Forelimb muscle (tissue), 1 donor: Measurements from ENCODE around the gene RAB3IP. TPM values are rescaled to one million over a fixed set of nuclear protein-coding genes. Genes with fewer than 3 reads are reported as not detected.

Source experiments
- DNase-seq: peaks from one replicate; pipeline ENCODE4 v3.0.0-alpha.2; 2013; ENCODE audit warnings: low read depth
- polyA plus RNA-seq: library from polyadenylated mRNA; unstranded; fragments of 120-200 nt; gene quantifications from one replicate; pipeline ENCODE4 v1.2.1, GENCODE V29; 2013; ENCODE audit not compliant: insufficient read length

RAB3IP gene
- 9.2 TPM for polyA plus RNA-seq

DNA sequence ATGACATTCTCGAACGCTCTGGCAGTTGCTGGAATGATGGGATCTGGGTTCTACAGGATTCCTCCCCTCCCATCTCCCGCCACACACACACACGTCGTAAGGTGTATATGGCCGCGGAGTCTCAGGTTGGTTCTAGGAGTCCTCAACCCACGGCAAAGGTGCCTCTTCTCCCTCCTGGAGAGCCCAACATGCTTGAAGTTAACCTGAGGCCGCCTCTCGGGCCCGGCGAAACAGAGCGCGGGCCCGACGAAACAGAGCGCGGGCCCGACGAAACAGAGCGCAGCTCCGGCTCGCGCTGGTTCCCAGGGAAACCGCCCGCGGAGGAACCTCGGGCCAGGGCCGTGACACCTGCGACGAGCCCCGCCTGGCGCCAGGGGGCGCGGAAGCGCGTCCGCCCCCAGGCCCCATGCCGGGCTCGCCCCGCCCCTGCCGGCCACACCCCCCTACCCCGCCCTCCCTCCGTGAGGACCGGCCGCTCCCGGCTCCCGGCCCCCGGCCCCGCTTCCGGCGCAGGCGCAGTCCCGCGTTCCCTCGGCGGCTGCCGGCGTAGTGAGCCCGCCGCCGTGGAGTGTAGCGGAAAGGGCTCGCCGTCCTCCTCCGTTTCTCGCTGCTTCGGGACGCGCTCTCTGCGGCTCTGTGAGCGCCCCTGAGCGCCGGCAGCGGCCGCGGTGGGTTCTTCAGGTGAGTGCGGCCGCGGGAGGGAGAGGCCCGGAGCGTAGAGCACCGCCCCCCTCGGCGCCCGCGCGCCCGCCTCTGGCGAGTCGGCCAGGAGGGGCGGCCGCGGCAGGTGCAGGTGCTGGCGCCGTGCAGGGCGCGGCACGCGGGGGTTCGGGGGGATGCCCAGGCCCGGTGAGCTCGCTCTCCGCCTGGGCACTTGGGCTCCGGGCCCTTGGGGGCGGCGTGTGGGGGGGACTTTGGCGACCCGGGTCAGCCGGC lies at the start of gene RAB3IP:
Gene RAB3IP, plus strand, starts transcription at position 510 of the 936 bp plus-strand sequence. CDS start 16,549 bp downstream, outside the sequence.
- peak; percentile 32 for DNase-seq

DNA sequence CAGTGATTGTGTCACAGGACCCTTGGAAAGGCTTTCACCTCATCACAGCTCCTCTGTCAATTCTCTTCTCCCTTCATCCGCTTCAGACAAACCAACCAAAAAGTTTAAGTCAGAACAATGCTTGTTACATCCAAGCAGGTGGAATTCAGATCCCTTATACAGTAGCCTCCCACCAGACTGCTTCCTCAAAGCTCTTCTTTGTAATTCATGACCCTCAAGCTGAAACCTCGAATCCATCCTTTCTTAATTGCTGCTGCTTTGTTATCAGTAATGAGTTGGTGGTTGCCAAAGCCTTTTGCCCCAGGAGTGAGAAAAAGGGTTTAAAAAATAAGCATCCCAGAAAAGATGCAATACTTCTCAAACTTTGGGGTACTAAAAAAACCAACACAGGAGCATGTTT lies 49.0 kb upstream of the RAB3IP start:
- DNase-seq, result no peak

DNA sequence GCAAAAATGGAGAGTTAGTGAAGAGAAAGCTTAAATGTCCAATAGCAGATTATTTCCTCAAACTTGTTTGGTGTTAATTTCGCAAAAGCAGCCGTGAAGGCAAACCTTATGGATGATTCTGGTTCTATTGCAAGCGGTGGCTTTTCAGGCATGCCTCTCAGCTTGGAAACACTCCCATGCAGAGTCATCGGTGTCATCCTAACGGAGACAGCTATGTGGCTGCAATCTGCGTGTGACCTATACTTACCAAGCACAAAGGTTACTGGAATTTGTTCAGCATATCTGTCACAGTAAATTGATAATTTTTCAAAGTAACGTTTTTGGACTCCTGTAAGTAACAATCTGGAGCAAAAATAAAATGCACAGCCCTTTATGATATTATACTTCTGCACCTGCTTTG lies 44.5 kb upstream of the RAB3IP start:
- DNase-seq, result no peak

DNA sequence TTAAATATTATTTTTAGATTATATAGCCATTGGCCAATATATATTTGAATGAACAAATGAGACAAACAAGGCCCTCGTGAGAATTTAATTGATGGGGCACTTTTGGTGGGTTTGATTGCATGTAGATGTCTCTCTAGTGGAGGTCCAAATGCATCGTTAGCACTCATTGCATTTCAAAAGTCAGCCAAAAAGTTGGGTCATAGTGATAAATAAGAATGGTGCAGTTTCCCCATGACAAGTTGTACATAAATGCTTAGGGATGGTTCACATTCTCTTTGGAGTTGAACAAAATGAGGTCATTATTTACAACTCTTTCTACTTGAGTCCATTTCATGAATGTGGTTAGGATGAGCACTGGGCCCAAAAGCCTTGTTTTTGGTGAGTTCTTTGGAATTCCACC lies 40.6 kb upstream of the RAB3IP start:
- no peak for DNase-seq

GRCh38 chr12:69698769-69699540 lies 39.7 kb upstream of the RAB3IP start, which contains the start of gene BEST3:
BEST3 (minus strand) TSS chr12:69699303; CDS start chr12:69697798, 1,505 bp downstream.
- DNase-seq, result no peak

DNA sequence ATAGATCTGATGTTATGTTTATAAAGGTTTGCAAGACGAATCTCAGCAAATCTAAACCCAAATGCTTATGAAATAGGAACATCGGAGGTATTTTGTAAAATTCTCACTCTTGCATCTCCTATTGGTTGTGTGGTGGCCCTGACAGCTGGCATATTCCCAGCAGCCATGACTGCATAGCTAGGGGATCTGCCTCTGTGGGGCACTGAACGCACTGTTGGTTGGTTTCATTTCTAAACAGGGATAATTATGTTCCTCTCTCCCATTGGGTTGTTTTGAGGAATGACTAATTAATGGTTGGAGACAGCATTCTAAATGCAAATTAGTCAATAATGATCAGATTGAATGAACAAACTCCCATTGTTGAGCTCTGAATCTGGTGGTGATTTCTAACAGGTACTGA lies 36.8 kb upstream of the RAB3IP start:
- no peak for DNase-seq

GRCh38 chr12:69703146-69703642 lies 35.5 kb upstream of the RAB3IP start:
- no peak for DNase-seq

- no peak for DNase-seq
Observed at GRCh38 chr12:69704357-69704756, 34.3 kb upstream of the RAB3IP start.

- no peak for DNase-seq
Observed at GRCh38 chr12:69708649-69709048, 30.0 kb upstream of the RAB3IP start.

DNA sequence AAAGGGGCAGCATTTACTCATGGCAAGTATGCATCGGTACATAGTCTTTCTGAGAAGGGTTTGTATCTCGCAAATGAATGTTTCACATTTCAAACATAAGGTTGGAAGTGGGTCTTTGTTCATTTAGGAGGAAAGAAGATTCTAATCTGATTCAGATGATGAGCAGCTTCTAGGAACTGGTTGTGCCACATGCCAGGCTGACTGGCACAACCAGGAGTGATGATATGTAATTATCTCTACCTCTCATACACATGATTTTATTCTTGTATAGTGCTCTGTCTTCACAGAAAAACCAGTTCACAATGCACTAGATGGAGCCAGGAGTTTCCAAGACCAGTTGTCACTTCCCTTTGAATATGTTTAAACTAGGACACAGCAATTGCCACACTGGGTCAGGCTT lies 25.8 kb upstream of the RAB3IP start:
- no peak for DNase-seq

DNA sequence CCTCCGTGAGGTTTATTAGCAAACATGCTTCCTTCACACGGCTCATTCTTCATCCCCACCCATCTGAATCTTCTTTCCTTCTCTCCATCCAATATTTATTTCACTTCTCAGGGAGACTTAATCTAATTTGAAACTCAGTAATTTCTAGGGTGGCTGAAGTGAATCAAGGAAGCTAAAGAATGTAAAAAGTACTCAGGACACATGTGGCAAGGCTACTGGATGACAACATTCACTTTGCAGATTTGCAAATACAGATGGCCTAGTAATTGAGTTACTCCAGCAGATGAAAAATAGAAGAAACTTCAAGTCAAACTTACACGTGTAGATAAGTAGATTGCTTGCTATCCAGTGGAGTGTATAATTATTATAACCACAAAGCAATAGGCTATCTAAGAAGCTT lies 24.1 kb upstream of the RAB3IP start:
- DNase-seq, result no peak

DNA sequence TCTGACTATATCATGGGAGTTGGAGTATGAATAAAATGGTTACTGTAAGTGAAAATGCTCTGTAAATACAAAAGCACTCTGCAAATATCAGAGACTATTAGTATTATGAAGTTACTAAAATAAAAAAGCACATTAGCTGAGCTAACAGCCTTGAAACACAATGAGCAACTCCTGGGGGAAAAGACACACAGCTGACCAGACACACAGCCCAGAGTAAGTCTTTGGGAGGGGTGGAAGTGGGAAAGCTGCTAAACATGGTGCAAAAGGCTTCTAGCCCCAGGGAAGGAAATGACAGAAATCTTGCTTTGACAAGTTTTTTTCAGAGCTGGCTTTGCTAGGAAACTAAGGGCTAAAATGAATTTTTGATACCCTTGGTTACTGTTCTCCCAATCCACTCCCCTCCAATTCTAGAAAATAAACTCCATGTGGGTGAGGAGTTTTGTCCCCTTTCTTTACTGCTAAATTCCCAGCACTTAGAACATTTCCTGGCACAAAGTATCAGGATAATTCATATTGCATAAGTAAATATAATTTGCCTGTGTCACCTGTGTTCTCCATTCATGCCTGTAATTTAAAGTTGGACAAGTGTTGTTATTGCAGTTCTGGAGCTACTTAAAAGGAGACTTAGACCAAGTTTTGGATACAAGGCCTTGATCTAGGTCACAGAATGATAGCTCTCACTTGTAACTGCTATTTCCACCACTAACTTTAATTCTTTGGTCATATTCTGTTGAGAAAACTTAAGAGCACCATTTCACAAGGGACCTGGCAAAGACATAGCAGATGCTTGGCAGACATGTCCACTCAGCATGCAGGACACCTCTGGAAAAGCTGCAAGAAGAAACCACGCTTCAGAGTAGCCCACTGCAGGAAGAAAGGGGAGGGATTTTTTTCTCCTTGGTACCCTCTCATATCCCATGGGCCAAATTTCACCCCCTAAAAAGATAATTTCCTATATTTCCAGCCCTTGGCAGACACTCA lies 19.0 kb upstream of the RAB3IP start:
- no peak for DNase-seq

GRCh38 chr12:69720750-69721149 lies 17.9 kb upstream of the RAB3IP start:
- no peak for DNase-seq

DNA sequence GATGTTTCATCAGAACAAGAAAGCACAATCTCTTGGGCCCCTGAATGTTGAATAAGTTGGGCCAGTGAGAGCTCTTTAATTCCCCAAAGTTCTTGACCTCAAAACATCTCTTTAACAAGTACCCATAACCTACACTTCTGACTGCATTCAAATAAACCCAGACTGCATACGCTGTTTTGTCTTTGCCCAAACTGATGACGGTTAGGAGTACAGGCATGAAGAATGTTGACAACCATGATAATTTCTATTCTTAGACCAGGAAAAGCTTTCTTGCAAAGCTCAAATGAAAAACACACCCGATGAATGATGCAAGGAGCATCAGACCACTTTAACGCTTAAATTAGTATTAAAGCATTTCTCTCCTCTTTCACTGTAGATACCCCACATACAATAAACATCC lies 11.7 kb upstream of the RAB3IP start:
- DNase-seq, result no peak

GRCh38 chr12:69732088-69732487 lies 6.6 kb upstream of the RAB3IP start:
- no peak for DNase-seq

- DNase-seq, result no peak
Observed at GRCh38 chr12:69733638-69734037, 5.0 kb upstream of the RAB3IP start.

DNA sequence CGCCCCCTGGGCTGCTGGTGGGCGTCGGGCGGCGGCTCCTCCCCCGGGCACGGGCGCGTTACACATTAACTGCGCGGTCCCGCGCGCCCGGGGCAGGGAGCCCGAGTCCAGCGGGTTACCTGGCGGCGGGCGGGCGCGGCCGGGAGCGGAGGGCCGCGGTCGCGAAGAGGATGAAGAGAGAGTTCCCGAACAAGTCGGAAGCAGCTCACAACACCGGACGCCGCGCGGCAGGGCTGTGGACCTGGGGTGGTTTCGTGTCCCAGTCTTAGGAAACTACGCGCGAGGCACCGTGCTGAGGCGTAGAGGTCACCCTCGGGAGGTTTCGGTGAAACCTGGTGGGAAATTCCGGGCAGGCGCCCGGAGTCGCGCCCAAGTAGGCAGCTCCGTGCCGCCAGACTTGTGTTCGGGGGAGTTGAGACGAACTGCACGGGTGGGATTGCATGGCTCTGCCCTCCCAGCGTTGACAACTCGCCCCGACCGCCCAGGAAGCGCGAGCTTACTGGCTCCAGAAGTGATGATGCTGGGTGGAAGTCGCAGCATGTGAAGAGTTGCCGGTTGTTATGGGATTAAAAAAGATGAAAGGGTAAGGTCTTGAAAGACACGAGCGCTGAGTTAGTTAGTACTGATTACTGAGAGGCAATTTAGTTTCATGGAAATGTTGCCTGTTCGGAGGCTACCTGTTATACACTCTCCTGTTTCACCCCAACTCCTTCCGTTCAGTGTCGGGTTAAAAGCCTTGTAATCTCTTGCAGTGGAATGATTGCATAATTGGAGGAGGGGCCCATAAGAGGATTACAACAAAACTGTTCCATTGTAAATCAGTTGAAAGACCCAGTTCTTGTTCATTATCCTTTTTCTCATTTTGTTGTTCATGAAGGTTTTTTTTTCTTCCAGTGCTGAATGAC lies 879 bp downstream of the RAB3IP start:
- DNase-seq, result no peak

DNA sequence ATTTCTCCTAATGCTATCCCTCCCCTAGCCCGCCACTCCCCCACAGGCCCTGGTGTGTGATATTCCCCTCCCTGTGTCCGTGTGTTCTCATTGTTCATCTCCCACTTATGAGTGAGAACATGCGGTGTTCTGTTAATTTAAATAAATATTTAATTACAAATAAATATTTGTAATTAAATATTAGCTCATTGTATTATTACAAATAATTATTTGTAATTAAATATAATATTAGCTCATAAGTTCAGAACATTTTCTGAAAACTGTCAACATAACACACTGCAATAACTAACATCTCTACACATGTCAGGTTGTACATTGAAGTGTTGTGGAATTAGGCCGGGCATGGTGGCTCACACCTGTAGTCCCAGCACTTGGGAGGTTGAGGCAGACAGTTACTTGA lies 5.4 kb downstream of the RAB3IP start:
- no peak for DNase-seq

GRCh38 chr12:69751476-69751875 lies 12.8 kb downstream of the RAB3IP start:
- DNase-seq, result no peak

DNA sequence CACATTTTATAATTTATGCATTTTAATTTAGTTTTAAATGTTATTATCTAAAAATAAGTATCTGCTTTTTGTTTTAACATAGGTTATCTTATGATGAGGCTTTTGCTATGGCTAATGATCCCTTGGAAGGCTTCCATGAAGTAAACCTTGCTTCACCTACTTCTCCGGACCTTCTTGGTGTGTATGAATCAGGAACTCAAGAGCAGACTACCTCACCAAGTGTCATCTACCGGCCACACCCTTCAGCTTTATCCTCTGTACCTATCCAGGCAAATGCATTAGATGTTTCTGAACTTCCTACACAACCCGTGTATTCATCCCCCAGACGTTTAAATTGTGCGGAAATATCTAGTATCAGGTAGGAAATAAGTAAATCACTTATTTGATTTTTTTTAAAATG lies 16.6 kb downstream of the RAB3IP start:
- DNase-seq, result no peak
